SK-N-SH (cell line): ENCODE data around the gene WDR35. TPM values are rescaled to one million over a fixed set of nuclear protein-coding genes. Genes with fewer than 3 reads are reported as not detected.

ENCODE experiments used
- CTCF ChIA-PET: fragments of 300-600, 350-600 bp; formaldehyde crosslinking; extraction: SDS; loops from one replicate; lab custom pipeline; 2021; lab: Yijun Ruan, JAX
- POLR2A ChIA-PET: fragments of 350-600 bp; sonication (Branson Sonifier 250); formaldehyde crosslinking; extraction: SDS; loops from one replicate; lab custom pipeline; 2020; ENCODE audit warnings: antibody characterized with exemption, inconsistent platforms; lab: Yijun Ruan, JAX
- DNase-seq: peaks from one replicate; pipeline ENCODE4 v3.0.0; 2012
- H2AFZ ChIP-seq: fragments of 200-600 bp; sonication (generic); 2 replicates; pipeline ENCODE4 v1.8.1; 2016; ENCODE audit warnings: antibody characterized with exemption, mild to moderate bottlenecking, low read depth
- H3F3A ChIP-seq: fragments of 200-600 bp; sonication (generic); replicated peaks from 2 replicates; pipeline ENCODE3; 2016; ENCODE audit warnings: antibody characterized with exemption, mild to moderate bottlenecking; ENCODE audit not compliant: insufficient read depth
- H3K27ac ChIP-seq, 2 experiments: fragments of 200-500 bp in 1 of 2; fragments of 200-600 bp in 1 of 2; sonication (Bioruptor generic) in 1 of 2; sonication (generic), shearing (Covaris generic) in 1 of 2; 2 replicates each; pipeline versions ENCODE4 v1.5.1 to v1.6.1; 2014 to 2016; ENCODE audit warnings: low read depth in 2 of 2, inconsistent platforms in 1 of 2, low read length in 1 of 2, mild to moderate bottlenecking in 1 of 2, mixed read lengths in 1 of 2
- H3K27me3 ChIP-seq: fragments of 200-600 bp; sonication (generic), shearing (Covaris generic); 2 replicates; pipeline ENCODE4 v1.6.1; 2016; ENCODE audit warnings: mixed run types; ENCODE audit not compliant: insufficient read depth
- H3K36me3 ChIP-seq, 2 experiments: fragments of 200-500 bp in 1 of 2; fragments of 200-600 bp in 1 of 2; sonication (Bioruptor generic) in 1 of 2; sonication (generic) in 1 of 2; replicated peaks in 1 of 2; 2 replicates each; pipeline versions ENCODE3 to v1.5.1; 2014 to 2016; ENCODE audit warnings: low read length in 1 of 2, mild to moderate bottlenecking in 1 of 2; ENCODE audit not compliant: insufficient read depth in 2 of 2, control insufficient read depth in 1 of 2
- H3K4me1 ChIP-seq, 2 experiments: fragments of 200-500 bp in 1 of 2; fragments of 200-600 bp in 1 of 2; sonication (Bioruptor generic) in 1 of 2; sonication (generic), shearing (Covaris generic) in 1 of 2; 2 replicates each; pipeline versions ENCODE4 v1.5.1 to v1.6.1; 2014 to 2016; ENCODE audit warnings: low read depth in 1 of 2, low read length in 1 of 2, mixed run types in 1 of 2; ENCODE audit not compliant: insufficient read depth in 2 of 2, control insufficient read depth in 1 of 2
- H3K4me2 ChIP-seq: fragments of 200-600 bp; sonication (generic), shearing (Covaris generic); 2 replicates; pipeline ENCODE4 v1.6.1; 2017; ENCODE audit warnings: mixed run types
- H3K4me3 ChIP-seq, 2 experiments: fragments of 200-500 bp in 1 of 2; fragments of 200-600 bp in 1 of 2; sonication (Bioruptor generic) in 1 of 2; sonication (generic), shearing (Covaris generic) in 1 of 2; 2 replicates each; pipeline versions ENCODE4 v1.5.1 to v1.8.1; 2014 to 2016; ENCODE audit warnings: low read depth in 2 of 2, inconsistent platforms in 1 of 2, low read length in 1 of 2, mild to moderate bottlenecking in 1 of 2, mixed read lengths in 1 of 2, moderate library complexity in 1 of 2
- H3K79me2 ChIP-seq: fragments of 200-600 bp; sonication (generic); 2 replicates; pipeline ENCODE4 v1.8.1; 2017; ENCODE audit warnings: mild to moderate bottlenecking; ENCODE audit not compliant: insufficient read depth
- H3K9ac ChIP-seq: fragments of 200-600 bp; sonication (generic); 2 replicates; pipeline ENCODE4 v1.6.1; 2017; ENCODE audit warnings: mixed run types
- H3K9me2 ChIP-seq: fragments of 200-600 bp; sonication (generic); 2 replicates; pipeline ENCODE4 v1.6.1; 2017; ENCODE audit warnings: mixed run types
- H3K9me3 ChIP-seq: fragments of 200-600 bp; sonication (generic); 2 replicates; pipeline ENCODE4 v1.6.1; 2017; ENCODE audit warnings: mixed run types, mild to moderate bottlenecking, moderate library complexity
- H4K20me1 ChIP-seq: fragments of 200-600 bp; sonication (generic); 2 replicates; pipeline ENCODE4 v1.6.1; 2017; ENCODE audit warnings: mild to moderate bottlenecking, mixed run types; ENCODE audit not compliant: insufficient read depth
- EZH2phosphoT487 ChIP-seq: fragments of 200-600 bp; sonication (generic); IDR thresholded peaks from 2 replicates; pipeline ENCODE4 v1.6.1; 2017; ENCODE audit warnings: low read depth, mixed run types, mild to moderate bottlenecking, antibody characterized with exemption, moderate library complexity, borderline replicate concordance
- FOXJ3 ChIP-seq: sonication (generic); formaldehyde crosslinking; IDR thresholded peaks from 2 replicates; pipeline ENCODE4 v1.5.1; 2020; ENCODE audit warnings: mild to moderate bottlenecking, missing genetic modification reagents
- GABPA ChIP-seq: IDR thresholded peaks from 2 replicates; pipeline ENCODE4 v1.4.0; 2012; ENCODE audit warnings: low read depth, mild to moderate bottlenecking
- GATA2 ChIP-seq: sonication (generic); formaldehyde crosslinking; IDR thresholded peaks from 2 replicates; pipeline ENCODE4 v1.5.0; 2020; ENCODE audit warnings: mild to moderate bottlenecking, missing genetic modification reagents
- MXI1 ChIP-seq: IDR thresholded peaks from 2 replicates; pipeline ENCODE4 v1.6.1; 2012; ENCODE audit warnings: mild to moderate bottlenecking, low read depth, low read length, improper control_type of control experiment
- SIN3A ChIP-seq: IDR thresholded peaks from 2 replicates; pipeline ENCODE4 v1.6.1; 2012; ENCODE audit warnings: low read depth, mild to moderate bottlenecking, low read length, moderate library complexity, borderline replicate concordance
- USF1 ChIP-seq: IDR thresholded peaks from 2 replicates; pipeline ENCODE4 v1.4.0; 2012; ENCODE audit warnings: low read depth, borderline replicate concordance
- WGBS: methylation state at CpG from one replicate; pipeline ENCODE4 v1.1.6; 2017; ENCODE audit warnings: low lambda C conversion rate; 5-methylcytosine and 5-hydroxymethylcytosine counted together
- polyA plus RNA-seq, 3 experiments: library from polyadenylated mRNA; depleted of rRNA; stranded (reverse); fragments of >200 nt; gene quantifications; 2 replicates each; pipeline ENCODE4 v1.2.3, GENCODE V29; 2012

WDR35 gene
- polyA plus RNA-seq, 1 of the 3 experiments (the other 2 are of a cell fraction): 8.6 TPM

GRCh38 chr2:19861813-19862212, 128.1 kb downstream of the WDR35 start:
- H3K36me3 ChIP-seq: no peaks in the 10 kb centered on the region
- H2AFZ ChIP-seq: no peak overlapping the region
- peaks cover 0 to 4% of the 10 kb centered on the region in 2 experiments; a peak in 1 of 4 replicates for H3K4me1 ChIP-seq
- 43% methylated on average over 1 of the region's 1 CpG for WGBS
- no peaks in the 10 kb centered on the region for H3K9me3 ChIP-seq
- TF ChIP-seq GATA2 (no peak), GABPA (no peak), USF1 (no peak), MXI1 (no peak), EZH2phosphoT487 (no peak), FOXJ3 (CRISPR knock-in tag) (no peak), SIN3A (no peak)
- no peak overlapping the region for H3K4me3 ChIP-seq
- no peaks in the 10 kb centered on the region for H3F3A ChIP-seq
- ChIA-PET CTCF (interaction anchor here (1.0 to 3.6 kb wide), 8 partner anchors 8 to 1474 kb away, joined by 3 to 55 read pairs (median 18); partner anchors contain the start of gene OSR1), POLR2A (no interaction called here)
- no peak overlapping the region for H3K4me2 ChIP-seq
- no peak overlapping the region for H3K9ac ChIP-seq
- H3K79me2 ChIP-seq: no peaks in the 10 kb centered on the region
- H4K20me1 ChIP-seq: no peaks in the 10 kb centered on the region
- DNase-seq: no peak
- H3K9me2 ChIP-seq: no peaks in the 10 kb centered on the region
- 0 out of 2 replicates have a peak, but pooled peaks cover 17% of the 10 kb centered on the region for H3K27me3 ChIP-seq
- H3K27ac ChIP-seq: no peak overlapping the region

Other genes starting within 250 kb of the WDR35 start
- 9.1 and 11.9 TPM in 2 replicates for gene TTC32, start 88.1 kb downstream of the WDR35 start, polyA plus RNA-seq (2012; rRNA removed)
- gene MATN3, start 22.6 kb upstream of the WDR35 start, polyA plus RNA-seq (2012; rRNA removed): 4.0 and 5.9 TPM in 2 replicates
- 306 and 350 TPM in 2 replicates for gene LAPTM4A, start 61.5 kb upstream of the WDR35 start, polyA plus RNA-seq (2012; rRNA removed)
- gene SDC1, start 235.0 kb upstream of the WDR35 start, polyA plus RNA-seq (2012; rRNA removed): 105 and 122 TPM in 2 replicates